ENCODE measurements around the gene LCN12. TPM values are rescaled to one million over a fixed set of nuclear protein-coding genes. Genes with fewer than 3 reads are reported as not detected.

LCN12 gene, protein sequence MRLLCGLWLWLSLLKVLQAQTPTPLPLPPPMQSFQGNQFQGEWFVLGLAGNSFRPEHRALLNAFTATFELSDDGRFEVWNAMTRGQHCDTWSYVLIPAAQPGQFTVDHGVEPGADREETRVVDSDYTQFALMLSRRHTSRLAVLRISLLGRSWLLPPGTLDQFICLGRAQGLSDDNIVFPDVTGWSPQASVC
- total RNA-seq: 7.8 TPM
- long read RNA-seq, partial matches to known transcripts: 0 of 3 reads
- long read RNA-seq, other reads (novel, unspliced or antisense): 2 of 3 reads

GRCh38 chr9:136951541-136952320 is at the start of gene LCN12:
Gene LCN12 (plus strand): TSS chr9:136952273. CDS start chr9:136952328, 55 bp downstream.
- TF ChIP-seq, protein P1, sequence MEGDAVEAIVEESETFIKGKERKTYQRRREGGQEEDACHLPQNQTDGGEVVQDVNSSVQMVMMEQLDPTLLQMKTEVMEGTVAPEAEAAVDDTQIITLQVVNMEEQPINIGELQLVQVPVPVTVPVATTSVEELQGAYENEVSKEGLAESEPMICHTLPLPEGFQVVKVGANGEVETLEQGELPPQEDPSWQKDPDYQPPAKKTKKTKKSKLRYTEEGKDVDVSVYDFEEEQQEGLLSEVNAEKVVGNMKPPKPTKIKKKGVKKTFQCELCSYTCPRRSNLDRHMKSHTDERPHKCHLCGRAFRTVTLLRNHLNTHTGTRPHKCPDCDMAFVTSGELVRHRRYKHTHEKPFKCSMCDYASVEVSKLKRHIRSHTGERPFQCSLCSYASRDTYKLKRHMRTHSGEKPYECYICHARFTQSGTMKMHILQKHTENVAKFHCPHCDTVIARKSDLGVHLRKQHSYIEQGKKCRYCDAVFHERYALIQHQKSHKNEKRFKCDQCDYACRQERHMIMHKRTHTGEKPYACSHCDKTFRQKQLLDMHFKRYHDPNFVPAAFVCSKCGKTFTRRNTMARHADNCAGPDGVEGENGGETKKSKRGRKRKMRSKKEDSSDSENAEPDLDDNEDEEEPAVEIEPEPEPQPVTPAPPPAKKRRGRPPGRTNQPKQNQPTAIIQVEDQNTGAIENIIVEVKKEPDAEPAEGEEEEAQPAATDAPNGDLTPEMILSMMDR (IDR thresholded peaks at IDR 0.05; ENCODE audit: borderline replicate concordance): no peak
- Histone ChIP-seq H3K27me3 (ENCODE audit: low read depth) (no peaks in the 10 kb centered on the region), H3K9me3 (replicated peaks) (no peaks in the 10 kb centered on the region), H3K4me1 (peaks cover 59% of the 10 kb centered on the region), H3K36me3 (no peaks in the 10 kb centered on the region), H3K27ac (replicated peaks) (peak within 1 kb of the TSS; percentile 94), H3K4me3 (peak within 1 kb of the TSS; percentile 34)
- no peak for DNase-seq
- intact Hi-C loops (cut with micrococcal nuclease): no loop called here

GRCh38 chr9:136903041-136903554 is 49.0 kb upstream of the LCN12 start:
- Histone ChIP-seq H3K27me3 (ENCODE audit: low read depth) (no peaks in the 10 kb centered on the region), H3K9me3 (replicated peaks) (no peaks in the 10 kb centered on the region), H3K4me3 (peak overlapping the region; percentile 33), H3K27ac (replicated peaks) (peak overlapping the region; percentile 89), H3K4me1 (peaks cover 40% of the 10 kb centered on the region), H3K36me3 (peaks cover 40% of the 10 kb centered on the region)
- TF ChIP-seq, protein P1 (IDR thresholded peaks at IDR 0.05; ENCODE audit: borderline replicate concordance): no peak
- peak; percentile 56 for DNase-seq
- intact Hi-C loops (cut with micrococcal nuclease): no loop called here

DNA sequence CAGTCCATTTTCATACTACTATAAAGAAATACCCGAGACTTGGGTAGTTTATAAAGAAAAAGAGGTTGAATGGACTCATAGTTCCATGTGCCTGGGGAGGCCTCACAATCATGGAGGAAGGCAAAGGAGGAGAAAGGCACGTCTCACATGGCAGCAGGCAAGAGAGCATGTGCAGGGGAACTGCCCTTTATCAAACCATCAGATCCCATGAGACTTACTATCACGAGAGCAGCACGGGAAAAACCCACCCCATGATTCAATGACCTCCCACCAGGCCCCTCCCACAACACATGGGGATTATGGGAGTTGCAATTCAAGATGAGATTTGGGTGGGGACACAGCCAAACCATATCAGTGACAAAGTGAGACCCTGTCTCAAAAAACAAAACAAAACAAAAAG is 45.8 kb upstream of the LCN12 start:
- H3K4me3 ChIP-seq: no peak overlapping the region
- peaks cover 38% of the 10 kb centered on the region for H3K36me3 ChIP-seq
- intact Hi-C loops (cut with micrococcal nuclease): no loop called here
- H3K27ac ChIP-seq (replicated peaks): no peak overlapping the region
- no peaks in the 10 kb centered on the region for H3K27me3 ChIP-seq (ENCODE audit: low read depth)
- TF ChIP-seq, protein P1 (IDR thresholded peaks at IDR 0.05; ENCODE audit: borderline replicate concordance): no peak
- H3K9me3 ChIP-seq (replicated peaks): no peaks in the 10 kb centered on the region
- DNase-seq: no peak
- peaks cover 29% of the 10 kb centered on the region for H3K4me1 ChIP-seq

- Histone ChIP-seq H3K27ac (replicated peaks) (no peak overlapping the region), H3K36me3 (peaks cover 40% of the 10 kb centered on the region), H3K9me3 (replicated peaks) (no peaks in the 10 kb centered on the region), H3K27me3 (ENCODE audit: low read depth) (no peaks in the 10 kb centered on the region), H3K4me3 (no peak overlapping the region), H3K4me1 (peaks cover 19% of the 10 kb centered on the region)
- no peak for DNase-seq
- intact Hi-C loops (cut with micrococcal nuclease): no loop called here
- TF ChIP-seq, protein P1 (IDR thresholded peaks at IDR 0.05; ENCODE audit: borderline replicate concordance): no peak
These were observed 44.8 kb upstream of the LCN12 start for GRCh38 chr9:136907011-136907914.

Measured in left ventricle myocardium inferior (tissue), 1 donor.